AG10803 (cell line): ENCODE data around the gene TREML4.
"Not testable (repeated sequence)": the region's sequence is repeated elsewhere in the genome, so short reads cannot be mapped to it uniquely, and the experiment has no call there.

Experiments used
- DNase-seq: peaks from one replicate; pipeline ENCODE4 v3.0.0; 2010; ENCODE audit warnings: low read depth
- H3K4me3 ChIP-seq: 2 replicates; pipeline ENCODE4 v1.5.1; 2011; ENCODE audit warnings: mild to moderate bottlenecking, low read length, control low read depth
- TF ChIP-seq, protein P1 (sequence below): conservative IDR thresholded peaks from 2 replicates; pipeline ENCODE4 v1.5.1; 2011; ENCODE audit warnings: mild to moderate bottlenecking, low read length, control low read depth, inconsistent platforms

TREML4 gene

GRCh38 chr6:41236276-41236675 lies 8.1 kb downstream of the TREML4 start:
- no peak overlapping the region for H3K4me3 ChIP-seq
- TF ChIP-seq, protein P1, sequence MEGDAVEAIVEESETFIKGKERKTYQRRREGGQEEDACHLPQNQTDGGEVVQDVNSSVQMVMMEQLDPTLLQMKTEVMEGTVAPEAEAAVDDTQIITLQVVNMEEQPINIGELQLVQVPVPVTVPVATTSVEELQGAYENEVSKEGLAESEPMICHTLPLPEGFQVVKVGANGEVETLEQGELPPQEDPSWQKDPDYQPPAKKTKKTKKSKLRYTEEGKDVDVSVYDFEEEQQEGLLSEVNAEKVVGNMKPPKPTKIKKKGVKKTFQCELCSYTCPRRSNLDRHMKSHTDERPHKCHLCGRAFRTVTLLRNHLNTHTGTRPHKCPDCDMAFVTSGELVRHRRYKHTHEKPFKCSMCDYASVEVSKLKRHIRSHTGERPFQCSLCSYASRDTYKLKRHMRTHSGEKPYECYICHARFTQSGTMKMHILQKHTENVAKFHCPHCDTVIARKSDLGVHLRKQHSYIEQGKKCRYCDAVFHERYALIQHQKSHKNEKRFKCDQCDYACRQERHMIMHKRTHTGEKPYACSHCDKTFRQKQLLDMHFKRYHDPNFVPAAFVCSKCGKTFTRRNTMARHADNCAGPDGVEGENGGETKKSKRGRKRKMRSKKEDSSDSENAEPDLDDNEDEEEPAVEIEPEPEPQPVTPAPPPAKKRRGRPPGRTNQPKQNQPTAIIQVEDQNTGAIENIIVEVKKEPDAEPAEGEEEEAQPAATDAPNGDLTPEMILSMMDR, result no peak
- DNase-seq, result no peak

- DNase-seq, result no peak
- TF ChIP-seq, protein P1, result no peak
- no peak overlapping the region for H3K4me3 ChIP-seq
Measured at GRCh38 chr6:41237128-41237527, 9.0 kb downstream of the TREML4 start.

- TF ChIP-seq, protein P1, result no peak
- DNase-seq, result no peak
- no peak overlapping the region for H3K4me3 ChIP-seq
Measured at GRCh38 chr6:41239467-41240159, 11.5 kb downstream of the TREML4 start.

DNA sequence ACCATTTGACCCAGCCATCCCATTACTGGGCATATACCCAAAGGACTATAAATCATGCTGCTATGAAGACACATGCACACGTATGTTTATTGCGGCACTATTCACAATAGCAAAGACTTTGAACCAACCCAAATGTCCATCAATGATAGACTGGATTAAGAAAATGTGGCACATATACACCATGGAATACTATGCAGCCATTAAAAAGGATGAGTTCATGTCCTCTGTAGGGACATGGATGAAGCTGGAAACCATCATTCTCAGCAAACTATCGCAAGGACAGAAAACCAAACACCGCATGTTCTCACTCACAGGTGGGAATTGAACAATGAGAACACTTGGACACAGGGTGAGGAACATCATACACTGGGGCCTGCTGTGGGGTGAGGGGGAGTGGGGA lies 18.4 kb downstream of the TREML4 start:
- DNase-seq, H3K4me3 ChIP-seq: not testable (repeated sequence)

GRCh38 chr6:41247288-41247865 lies 19.2 kb downstream of the TREML4 start:
- no peak for DNase-seq
- no peak overlapping the region for H3K4me3 ChIP-seq
- TF ChIP-seq, protein P1, result no peak

- no peak overlapping the region for H3K4me3 ChIP-seq
- DNase-seq, result no peak
- TF ChIP-seq, protein P1, result no peak
Measured at GRCh38 chr6:41247882-41248705, 19.9 kb downstream of the TREML4 start.

GRCh38 chr6:41252401-41253169 lies 24.4 kb downstream of the TREML4 start:
- TF ChIP-seq, protein P1, result no peak
- DNase-seq, result no peak
- no peak overlapping the region for H3K4me3 ChIP-seq
